ENCODE data around the gene PROB1.

DNA sequence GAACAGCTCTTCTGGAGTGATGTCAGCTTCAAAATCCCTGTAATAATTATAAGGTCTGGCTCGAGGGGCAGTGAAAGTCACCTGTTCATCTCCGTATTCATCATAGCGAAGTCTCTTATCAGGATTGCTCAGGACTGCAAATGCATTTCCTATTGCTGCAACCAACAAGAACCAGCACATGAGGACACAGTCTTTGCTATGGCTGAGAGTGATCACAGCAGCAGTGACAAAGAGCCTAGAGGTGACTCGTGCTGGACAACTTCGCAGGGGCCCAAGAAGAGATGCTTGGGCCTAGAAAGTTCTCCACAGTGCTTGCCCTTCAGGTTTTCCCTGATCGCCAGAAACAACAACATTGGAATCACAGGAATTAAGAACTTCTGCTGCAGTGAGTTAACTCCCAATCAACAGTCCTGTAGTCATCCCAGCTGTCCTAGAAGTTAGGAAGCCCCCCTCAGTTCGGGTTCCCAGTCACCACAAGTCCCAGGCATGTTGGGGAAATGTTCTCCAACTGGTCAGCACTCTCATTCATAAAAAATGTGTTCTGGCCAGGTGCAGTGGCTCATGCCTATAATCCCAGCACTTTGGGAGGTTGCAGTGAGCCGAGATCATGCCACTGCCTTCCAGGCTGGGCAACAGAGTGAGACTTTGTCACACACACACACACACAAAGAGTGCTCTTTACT lies 31.4 kb upstream of the PROB1 start:
- TF ChIP-seq EZH2phosphoT487 (IDR thresholded peaks at IDR 0.05; ENCODE audit: low read depth, severe bottlenecking, unreplicated experiment) = no peak
- TF ChIP-seq, protein P1, sequence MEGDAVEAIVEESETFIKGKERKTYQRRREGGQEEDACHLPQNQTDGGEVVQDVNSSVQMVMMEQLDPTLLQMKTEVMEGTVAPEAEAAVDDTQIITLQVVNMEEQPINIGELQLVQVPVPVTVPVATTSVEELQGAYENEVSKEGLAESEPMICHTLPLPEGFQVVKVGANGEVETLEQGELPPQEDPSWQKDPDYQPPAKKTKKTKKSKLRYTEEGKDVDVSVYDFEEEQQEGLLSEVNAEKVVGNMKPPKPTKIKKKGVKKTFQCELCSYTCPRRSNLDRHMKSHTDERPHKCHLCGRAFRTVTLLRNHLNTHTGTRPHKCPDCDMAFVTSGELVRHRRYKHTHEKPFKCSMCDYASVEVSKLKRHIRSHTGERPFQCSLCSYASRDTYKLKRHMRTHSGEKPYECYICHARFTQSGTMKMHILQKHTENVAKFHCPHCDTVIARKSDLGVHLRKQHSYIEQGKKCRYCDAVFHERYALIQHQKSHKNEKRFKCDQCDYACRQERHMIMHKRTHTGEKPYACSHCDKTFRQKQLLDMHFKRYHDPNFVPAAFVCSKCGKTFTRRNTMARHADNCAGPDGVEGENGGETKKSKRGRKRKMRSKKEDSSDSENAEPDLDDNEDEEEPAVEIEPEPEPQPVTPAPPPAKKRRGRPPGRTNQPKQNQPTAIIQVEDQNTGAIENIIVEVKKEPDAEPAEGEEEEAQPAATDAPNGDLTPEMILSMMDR (IDR thresholded peaks at IDR 0.05; ENCODE audit: poor library complexity) = no peak
- TF ChIP-seq EZH2 (IDR thresholded peaks at IDR 0.05; ENCODE audit: borderline replicate concordance) = no peak

All from hepatocyte (in vitro differentiated cells).